ENCODE results near the gene VTI1A. TPM values are rescaled to one million over a fixed set of nuclear protein-coding genes. Genes with fewer than 3 reads are reported as not detected.

The VTI1A gene
- total and polyA plus RNA-seq, 9 of the 15 experiments (the other 6 are each of a cell fraction or from before 2014, with no cell fraction given): 9.3 to 21.4 (median 16.0) TPM

DNA sequence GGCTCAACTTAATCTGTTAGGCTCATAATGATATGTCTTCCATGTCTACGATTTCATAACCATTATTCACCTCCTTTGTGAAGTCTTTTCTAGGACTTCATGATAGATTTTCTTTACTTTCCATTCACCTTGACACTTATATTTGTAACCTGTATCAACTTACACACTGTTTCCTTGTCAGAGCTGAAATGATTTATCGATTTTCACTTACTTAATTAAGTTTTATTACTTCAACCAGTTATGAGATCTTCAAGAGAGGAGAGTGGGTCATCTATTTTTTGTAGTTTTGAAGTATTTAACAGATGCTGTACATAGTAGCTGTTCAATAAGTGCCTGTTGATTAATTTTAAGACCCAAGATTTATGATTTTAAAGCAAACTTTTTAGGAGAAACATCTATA lies 37.4 kb downstream of the VTI1A start:
- intact Hi-C loops (cut with micrococcal nuclease): no loop called here
- no peaks in the 10 kb centered on the region for H3K36me3 ChIP-seq (ENCODE audit: control insufficient read depth, insufficient read depth, low read length)
- no peaks in the 10 kb centered on the region for H3K9me3 ChIP-seq (replicated peaks; ENCODE audit: control insufficient read depth, insufficient read depth, low read depth, low read length)
- POLR2A ChIA-PET: no interaction called here
- CTCF ChIA-PET (ENCODE audit: low intra/inter-chr PET ratio): no interaction called here
- DNase-seq (ENCODE audit: extremely low read depth in 1 of 4, low spot score in 3 of 4) (no peak), ATAC-seq (no peak), FAIRE-seq (no peak)
- H3K27ac ChIP-seq (ENCODE audit: extremely low read depth, low read depth, low read length): no peak overlapping the region
- H3K9me1 ChIP-seq (ENCODE audit: control insufficient read depth, insufficient read depth, low read length): no peaks in the 10 kb centered on the region
- no peak overlapping the region for H3K4me3 ChIP-seq
- no peak overlapping the region for H3K4me2 ChIP-seq (ENCODE audit: insufficient read depth, low read length)
- TF ChIP-seq KLF1 (tag; IDR thresholded peaks at IDR 0.05) (no peak), ZFX (CRISPR knock-in tag; IDR thresholded peaks at IDR 0.05) (no peak), TEAD4 (IDR thresholded peaks at IDR 0.05; ENCODE audit: low read length) (no peak), TEAD4 (CRISPR knock-in tag; IDR thresholded peaks at IDR 0.05; ENCODE audit: borderline replicate concordance) (no peak), ZNF699 (CRISPR knock-in tag; IDR thresholded peaks at IDR 0.05; ENCODE audit: insufficient replicate concordance) (no peak), SMARCB1 (IDR thresholded peaks at IDR 0.05; ENCODE audit: insufficient read length, low read depth) (no peak), HMGN3 (IDR thresholded peaks at IDR 0.05; ENCODE audit: borderline replicate concordance, extremely low read depth, insufficient read length, low read depth, low read length) (no peak), ZNF717 (CRISPR knock-in tag; IDR thresholded peaks at IDR 0.05) (no peak), STAT5A (IDR thresholded peaks at IDR 0.05; ENCODE audit: borderline replicate concordance, low read length) (no peak), GATA2 (CRISPR knock-in tag; IDR thresholded peaks at IDR 0.05) (no peak), EZH2 (IDR thresholded peaks at IDR 0.05; ENCODE audit: borderline replicate concordance, low read depth, low read length) (no peak)
- TF ChIP-seq, protein P1, sequence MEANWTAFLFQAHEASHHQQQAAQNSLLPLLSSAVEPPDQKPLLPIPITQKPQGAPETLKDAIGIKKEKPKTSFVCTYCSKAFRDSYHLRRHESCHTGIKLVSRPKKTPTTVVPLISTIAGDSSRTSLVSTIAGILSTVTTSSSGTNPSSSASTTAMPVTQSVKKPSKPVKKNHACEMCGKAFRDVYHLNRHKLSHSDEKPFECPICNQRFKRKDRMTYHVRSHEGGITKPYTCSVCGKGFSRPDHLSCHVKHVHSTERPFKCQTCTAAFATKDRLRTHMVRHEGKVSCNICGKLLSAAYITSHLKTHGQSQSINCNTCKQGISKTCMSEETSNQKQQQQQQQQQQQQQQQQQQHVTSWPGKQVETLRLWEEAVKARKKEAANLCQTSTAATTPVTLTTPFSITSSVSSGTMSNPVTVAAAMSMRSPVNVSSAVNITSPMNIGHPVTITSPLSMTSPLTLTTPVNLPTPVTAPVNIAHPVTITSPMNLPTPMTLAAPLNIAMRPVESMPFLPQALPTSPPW (CRISPR knock-in tag; IDR thresholded peaks at IDR 0.05): no peak
- TF ChIP-seq, protein P2, sequence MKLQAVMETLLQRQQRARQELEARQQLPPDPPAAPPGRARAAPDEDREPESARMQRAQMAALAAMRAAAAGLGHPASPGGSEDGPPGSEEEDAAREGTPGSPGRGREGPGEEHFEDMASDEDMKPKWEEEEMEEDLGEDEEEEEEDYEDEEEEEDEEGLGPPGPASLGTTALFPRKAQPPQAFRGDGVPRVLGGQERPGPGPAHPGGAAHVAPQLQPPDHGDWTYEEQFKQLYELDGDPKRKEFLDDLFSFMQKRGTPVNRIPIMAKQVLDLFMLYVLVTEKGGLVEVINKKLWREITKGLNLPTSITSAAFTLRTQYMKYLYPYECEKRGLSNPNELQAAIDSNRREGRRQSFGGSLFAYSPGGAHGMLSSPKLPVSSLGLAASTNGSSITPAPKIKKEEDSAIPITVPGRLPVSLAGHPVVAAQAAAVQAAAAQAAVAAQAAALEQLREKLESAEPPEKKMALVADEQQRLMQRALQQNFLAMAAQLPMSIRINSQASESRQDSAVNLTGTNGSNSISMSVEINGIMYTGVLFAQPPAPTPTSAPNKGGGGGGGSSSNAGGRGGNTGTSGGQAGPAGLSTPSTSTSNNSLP (IDR thresholded peaks at IDR 0.05; ENCODE audit: borderline replicate concordance, low read depth, low read length): no peak
- TF ChIP-seq, protein P3, sequence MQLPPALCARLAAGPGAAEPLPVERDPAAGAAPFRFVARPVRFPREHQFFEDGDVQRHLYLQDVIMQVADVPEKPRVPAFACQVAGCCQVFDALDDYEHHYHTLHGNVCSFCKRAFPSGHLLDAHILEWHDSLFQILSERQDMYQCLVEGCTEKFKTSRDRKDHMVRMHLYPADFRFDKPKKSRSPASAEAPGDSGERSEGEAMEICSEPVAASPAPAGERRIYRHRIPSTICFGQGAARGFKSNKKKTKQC (CRISPR knock-in tag; IDR thresholded peaks at IDR 0.05): no peak
- no peaks in the 10 kb centered on the region for H4K20me1 ChIP-seq (replicated peaks; ENCODE audit: control insufficient read depth, insufficient read depth, low read length)
- no peaks in the 10 kb centered on the region for H3K79me2 ChIP-seq (ENCODE audit: control insufficient read depth, insufficient read depth, low read length)
- H2AFZ ChIP-seq (ENCODE audit: low read depth, low read length): no peak overlapping the region
- no peaks in the 10 kb centered on the region for H3K27me3 ChIP-seq (ENCODE audit: control insufficient read depth in 2 of 2, insufficient read depth in 2 of 2, low read length in 2 of 2)
- no peaks in the 10 kb centered on the region for H3K4me1 ChIP-seq (replicated peaks in 1 of 2; ENCODE audit: control insufficient read depth in 2 of 2, insufficient read depth in 2 of 2, low read length in 2 of 2)
- no TSS peak for BruUV-seq (replicated peaks)
- WGBS (ENCODE audit: insufficient coverage, low coverage, missing lambda C conversion rate): 58% methylated on average over 2 of the region's 2 CpGs
- in situ Hi-C loops (cut with MboI): no loop called here
- no peak overlapping the region for H3K9ac ChIP-seq (ENCODE audit: insufficient read depth in 1 of 2, low read depth in 2 of 2, low read length in 2 of 2)

Measured in K562 (cell line).